IMR-90 (cell line): ENCODE data around the gene RAB3IL1. TPM values are rescaled to one million over a fixed set of nuclear protein-coding genes. Genes with fewer than 3 reads are reported as not detected.

Experiments used
- ATAC-seq: fragments of 200-7000 bp; cut with Tn5 transposase; 2 replicates; pipeline ENCODE4 v1.9.1; 2020; ENCODE audit warnings: low read depth, mild to moderate bottlenecking, moderate library complexity
- BruUV-seq: library from RNA; stranded (reverse); fragments of 400-500 nt; replicated peaks from 2 replicates; lab custom pipeline; 2021; lab: Mats Ljungman, UMichigan
- CTCF ChIA-PET: fragments of 300-600 bp; formaldehyde crosslinking; extraction: SDS; loops from one replicate; lab custom pipeline; 2021; ENCODE audit warnings: antibody characterized with exemption; lab: Yijun Ruan, JAX
- POLR2A ChIA-PET: fragments of 300-600 bp; sonication (Branson Sonifier 250); formaldehyde crosslinking; loops from one replicate; lab custom pipeline; 2022; ENCODE audit warnings: antibody characterized with exemption; ENCODE audit not compliant: unreplicated experiment; lab: Charles Lee
- DNase-seq: peaks from one replicate; pipeline ENCODE4 v3.0.0; 2013
- H2AFZ ChIP-seq: replicated peaks from 2 replicates; pipeline ENCODE3; 2013; ENCODE audit warnings: low read length, mild to moderate bottlenecking; ENCODE audit not compliant: poor library complexity
- H2AK5ac ChIP-seq: 2 replicates; pipeline ENCODE4 v1.6.1; 2013; ENCODE audit warnings: low read depth, low read length, inconsistent platforms
- H2AK9ac ChIP-seq: replicated peaks from 2 replicates; pipeline ENCODE3; 2013; ENCODE audit warnings: mild to moderate bottlenecking, low read depth, low read length, moderate library complexity; ENCODE audit not compliant: poor library complexity
- H2BK120ac ChIP-seq: 2 replicates; pipeline ENCODE4 v1.6.1; 2013; ENCODE audit warnings: low read depth, low read length, inconsistent platforms
- H2BK15ac ChIP-seq: 3 replicates; pipeline ENCODE4 v1.6.1; 2013; ENCODE audit warnings: low read depth, low read length, inconsistent platforms
- H2BK20ac ChIP-seq: 2 replicates; pipeline ENCODE4 v1.6.1; 2013; ENCODE audit warnings: low read depth, mild to moderate bottlenecking, inconsistent platforms, low read length, moderate library complexity
- H2BK5ac ChIP-seq: 2 replicates; pipeline ENCODE4 v1.6.1; 2013; ENCODE audit warnings: mild to moderate bottlenecking, low read depth, low read length, inconsistent platforms; ENCODE audit not compliant: poor library complexity, severe bottlenecking
- H3K14ac ChIP-seq: replicated peaks from 2 replicates; pipeline ENCODE4 v1.6.1; 2013; ENCODE audit warnings: low read depth, low read length, inconsistent platforms
- H3K18ac ChIP-seq: 2 replicates; pipeline ENCODE4 v1.6.1; 2013; ENCODE audit warnings: low read depth, low read length, control low read depth
- H3K23ac ChIP-seq: 2 replicates; pipeline ENCODE4 v1.6.1; 2013; ENCODE audit warnings: low read depth, low read length, inconsistent platforms
- H3K27ac ChIP-seq: 2 replicates; pipeline ENCODE4 v1.5.1; 2013; ENCODE audit warnings: mild to moderate bottlenecking, control low read depth, low read length; ENCODE audit not compliant: insufficient read depth
- H3K27me3 ChIP-seq: 2 replicates; pipeline ENCODE4 v1.6.1; 2013; ENCODE audit warnings: low read length; ENCODE audit not compliant: control insufficient read depth, insufficient read depth
- H3K36me3 ChIP-seq: 2 replicates; pipeline ENCODE4 v1.6.1; 2013; ENCODE audit warnings: low read length, mixed read lengths; ENCODE audit not compliant: control insufficient read depth, insufficient read depth
- H3K4ac ChIP-seq: 2 replicates; pipeline ENCODE4 v1.6.1; 2013; ENCODE audit warnings: low read depth, low read length, inconsistent platforms
- H3K4me1 ChIP-seq: 2 replicates; pipeline ENCODE4 v1.6.1; 2013; ENCODE audit warnings: low read length, mixed read lengths; ENCODE audit not compliant: control insufficient read depth, insufficient read depth
- H3K4me2 ChIP-seq: 2 replicates; pipeline ENCODE4 v1.6.1; 2013; ENCODE audit warnings: low read depth, mild to moderate bottlenecking, control low read depth, low read length, moderate library complexity
- H3K4me3 ChIP-seq: 2 replicates; pipeline ENCODE4 v1.5.1; 2013; ENCODE audit warnings: low read depth, mild to moderate bottlenecking, control low read depth, low read length, moderate library complexity; ENCODE audit not compliant: insufficient read depth
- H3K56ac ChIP-seq: 2 replicates; pipeline ENCODE4 v1.6.1; 2013; ENCODE audit warnings: low read length, inconsistent platforms; ENCODE audit not compliant: insufficient read depth; ENCODE audit errors: extremely low read depth
- H3K79me1 ChIP-seq, 2 experiments: 2 replicates each; pipeline ENCODE4 v1.6.1; 2013; ENCODE audit warnings: low read length in 2 of 2, inconsistent platforms in 1 of 2, low read depth in 1 of 2
- H3K9ac ChIP-seq: 2 replicates; pipeline ENCODE4 v1.6.1; 2013; ENCODE audit warnings: low read depth, low read length, control low read depth
- H3K9me1 ChIP-seq: 2 replicates; pipeline ENCODE4 v1.6.1; 2013; ENCODE audit warnings: low read length, inconsistent platforms; ENCODE audit not compliant: insufficient read depth
- H3K9me3 ChIP-seq: 2 replicates; pipeline ENCODE4 v1.6.1; 2013; ENCODE audit warnings: low read length; ENCODE audit not compliant: control insufficient read depth, insufficient read depth
- H4K20me1 ChIP-seq: 2 replicates; pipeline ENCODE4 v1.6.1; 2013; ENCODE audit warnings: low read length, inconsistent platforms; ENCODE audit not compliant: insufficient read depth
- H4K5ac ChIP-seq: 2 replicates; pipeline ENCODE4 v1.6.1; 2013; ENCODE audit warnings: mild to moderate bottlenecking, low read depth, low read length, control low read depth
- H4K8ac ChIP-seq, 2 experiments: 2 replicates each; pipeline ENCODE4 v1.6.1; 2013; ENCODE audit warnings: low read depth in 2 of 2, low read length in 2 of 2, control low read depth in 1 of 2, inconsistent platforms in 1 of 2
- H4K91ac ChIP-seq: 2 replicates; pipeline ENCODE4 v1.6.1; 2013; ENCODE audit warnings: low read depth, low read length, inconsistent platforms; ENCODE audit not compliant: insufficient read depth
- CHD1 ChIP-seq: IDR thresholded peaks from 2 replicates; pipeline ENCODE4 v1.6.1; 2012; ENCODE audit warnings: low read depth, low read length, improper control_type of control experiment
- WGBS, 2 experiments: methylation state at CpG; one replicate each; pipeline versions ENCODE4 v1.1.5 to v1.1.7; 2013; ENCODE audit warnings: missing lambda C conversion rate in 2 of 2; ENCODE audit not compliant: insufficient read length in 1 of 2; ENCODE audit errors: extremely low coverage in 2 of 2; 5-methylcytosine and 5-hydroxymethylcytosine counted together
- dilution Hi-C: fragments of 300-500 bp; cut with HindIII; formaldehyde crosslinking; loops from one replicate; pipeline ENCODE4 v1.14.3; 2018; ENCODE audit warnings: low sequenced_read_pairs; ENCODE audit not compliant: unreplicated experiment
- in situ Hi-C: fragments of 300-500 bp; cut with MboI; formaldehyde crosslinking; loops from 3 replicates; pipeline ENCODE4 v1.14.3; 2019; ENCODE audit warnings: low sequenced_read_pairs, inconsistent platforms, mixed read lengths
- intact Hi-C: fragments of 100-400 bp; cut with micrococcal nuclease; formaldehyde crosslinking; loops from 2 replicates; pipeline ENCODE4 v1.10.0; 2022
- polyA plus RNA-seq, 3 experiments: library from polyadenylated mRNA; depleted of rRNA; stranded (reverse); fragments of >200 nt; gene quantifications; 2 replicates each; pipeline ENCODE4 v1.2.3, GENCODE V29; 2012; ENCODE audit warnings: low replicate concordance in 1 of 3
- total RNA-seq: library from RNA; depleted of rRNA; stranded (reverse); fragments of >200 nt; gene quantifications from 2 replicates; pipeline ENCODE4 v1.2.3, GENCODE V29; 2012

Gene RAB3IL1
- total and polyA plus RNA-seq, 2 of the 4 experiments (the other 2 are of a cell fraction), result 0.72 to 1.9 TPM

- H4K20me1 ChIP-seq, result 0 out of 2 replicates have a peak, but pooled peaks cover 3% of the 10 kb centered on the region
- no peak for ATAC-seq
Observed at GRCh38 chr11:61907282-61907681, 10.1 kb downstream of the RAB3IL1 start.

More at GRCh38 chr11:61907282-61907681, 10.1 kb downstream of the RAB3IL1 start:
- Histone ChIP-seq H2BK120ac (no peak overlapping the region), H3K4me2 (no peak overlapping the region), H4K91ac (no peak overlapping the region), H3K9me1 (no peaks in the 10 kb centered on the region), H4K5ac (no peak overlapping the region), H3K27me3 (no peaks in the 10 kb centered on the region), H2AFZ (no peak overlapping the region), H2AK9ac (no peak overlapping the region), H2BK20ac (no peak overlapping the region), H3K4ac (no peak overlapping the region), H3K9me3 (no peaks in the 10 kb centered on the region), H2BK5ac (no peak overlapping the region), H3K14ac (no peak overlapping the region), H3K18ac (no peak overlapping the region), H2AK5ac (no peak overlapping the region), H3K36me3 (peaks cover 1% of the 10 kb centered on the region; the same call in 1 of the 2 replicates), H3K27ac (no peak overlapping the region), H3K23ac (no peak overlapping the region), H3K9ac (no peak overlapping the region), H3K56ac (no peak overlapping the region), H3K4me1 (no peaks in the 10 kb centered on the region), H3K79me1 (no peaks in the 10 kb centered on the region), H4K8ac (no peak overlapping the region), H2BK15ac (no peak overlapping the region), H3K4me3 (no peak overlapping the region)
- WGBS, 2 experiments, result 87% methylated on average over 15 of the region's 19 CpGs; no CpG with 5 or more reads in 1 of the 2 experiments
- dilution Hi-C loops, result no loop called here
- ChIA-PET POLR2A (no interaction called here), CTCF (interaction anchor here (1.0 to 1.7 kb wide), 2 partner anchors 9 to 174 kb away, joined by 4 to 8 read pairs; no protein-coding TSS in a partner anchor)
- in situ Hi-C loops, result no loop called here
- no TSS peak for BruUV-seq
- no peak for TF ChIP-seq CHD1
- no peak for DNase-seq
- intact Hi-C loops, result no loop called here
